ENCODE measurements around the gene SUGP1. TPM values are rescaled to one million over a fixed set of nuclear protein-coding genes. Genes with fewer than 3 reads are reported as not detected.

SUGP1 gene
- total RNA-seq, 2 donors from 2014 or later: 13.5 to 16.3 TPM

- TF ChIP-seq POLR2A (IDR thresholded peaks at IDR 0.05) (no peak), CTCF (IDR thresholded peaks at IDR 0.05) (no peak)
- Histone ChIP-seq H3K4me3 (no peak overlapping the region), H3K27ac (no peak overlapping the region), H3K9me3 (no peaks in the 10 kb centered on the region), H3K36me3 (replicated peaks in 1 of 2; ENCODE audit: insufficient read depth in 1 of 2, low read depth in 2 of 2) (no peaks in the 10 kb centered on the region), H3K27me3 (no peaks in the 10 kb centered on the region), H3K4me1 (peaks cover 15% of the 10 kb centered on the region)
- intact Hi-C loops (cut with DNase I): no loop called here
- 63 to 82% methylated on average over 5 of the region's 5 CpGs for WGBS, 2 donors
- ATAC-seq: no peak
- no peak for DNase-seq
Measured at GRCh38 chr19:19226204-19226603, 94.1 kb downstream of the SUGP1 start.

Small RNA genes within 50 kb of the gene (small RNA-seq; reads per million reads assigned to genes)
- gene RNU6-1028P: not detected

Other genes starting within 250 kb of the SUGP1 start
- 10 to 100 TPM; 13.7 to 22.1 TPM for gene TMEM161A, start 182.0 kb downstream of the SUGP1 start, total RNA-seq
- gene MEF2B, start 150.2 kb downstream of the SUGP1 start, total RNA-seq: not detected
- gene BORCS8, start 128.4 kb downstream of the SUGP1 start, total RNA-seq: 10 to 100 TPM in 1 of 2 donors, 1 to 10 TPM in 1; 5.4 to 25.4 TPM
- gene RFXANK, start 128.3 kb downstream of the SUGP1 start, total RNA-seq: 10 to 100 TPM; 16.1 to 43.8 TPM
- gene NR2C2AP, start 117.1 kb downstream of the SUGP1 start, total RNA-seq: 10 to 100 TPM; 13.8 to 16.1 TPM
- not detected for gene NCAN, start 108.6 kb downstream of the SUGP1 start, total RNA-seq
- gene TM6SF2, start 47.2 kb downstream of the SUGP1 start, total RNA-seq: not detected
- 10 to 100 TPM; 38.9 to 57.4 TPM for gene MAU2, start 320 bp upstream of the SUGP1 start, total RNA-seq
- 10 to 100 TPM; 30.0 to 35.8 TPM for gene GATAD2A, start 85.2 kb upstream of the SUGP1 start, total RNA-seq
- 1 to 10 TPM; 2.1 to 2.6 TPM for gene TSSK6, start 195.0 kb upstream of the SUGP1 start, total RNA-seq
- 10 to 100 TPM; 32.0 to 38.4 TPM for gene NDUFA13, start 195.7 kb upstream of the SUGP1 start, total RNA-seq
- gene YJEFN3, start 208.4 kb upstream of the SUGP1 start, total RNA-seq: 10 to 100 TPM in 1 of 2 donors, 1 to 10 TPM in 1; 2.6 to 11.2 TPM
- under 1 TPM in 1 of 2 donors, not detected in 1; 0.66 TPM for gene CILP2, start 217.8 kb upstream of the SUGP1 start, total RNA-seq

Data from body of pancreas (tissue), 4 donors.